Natural killer cell treated with Interleukin-12 subunit alpha and Interleukin-12 subunit beta and Interleukin-15 and Interleukin-18, amount 100 ng/mL, for 72 hours (primary cell): ENCODE results near the gene OPA1. TPM values are rescaled to one million over a fixed set of nuclear protein-coding genes. Genes with fewer than 3 reads are reported as not detected.
A peak's percentile ranks its signal among the peaks of the same experiment; 100 is the strongest.

ENCODE experiments used
- ATAC-seq, 2 donors: fragments of 150-1000 bp; cut with Tn5 transposase in 1 of 2; sonication (Bioruptor Pico), chemical (Tn5 transposase) in 1 of 2; 2 replicates each; pipeline ENCODE4 v1.10.0; 2021
- DNase-seq: peaks from one replicate; pipeline ENCODE4 v3.0.0; 2022; ENCODE audit warnings: low spot score
- H3K27ac Mint-ChIP-seq, 2 donors: 1 replicate in 1 of 2; 2 replicates in 1 of 2; pipeline ENCODE4 v1.8.0; 2022; ENCODE audit warnings: mixed read lengths in 2 of 2, mild to moderate bottlenecking in 1 of 2, moderate library complexity in 1 of 2
- H3K27me3 Mint-ChIP-seq, 2 donors: 1 replicate in 1 of 2; 2 replicates in 1 of 2; pipeline ENCODE4 v1.8.0; 2022; ENCODE audit warnings: mixed read lengths in 2 of 2
- H3K36me3 Mint-ChIP-seq: one replicate; pipeline ENCODE4 v1.8.0; 2022; ENCODE audit warnings: mixed read lengths
- H3K4me1 Mint-ChIP-seq, 2 donors: 1 replicate in 1 of 2; 2 replicates in 1 of 2; pipeline ENCODE4 v1.8.0; 2022; ENCODE audit warnings: low read depth in 2 of 2, mixed read lengths in 2 of 2, mild to moderate bottlenecking in 1 of 2
- H3K4me3 Mint-ChIP-seq: one replicate; pipeline ENCODE4 v1.8.0; 2022; ENCODE audit warnings: mixed read lengths
- H3K9me3 Mint-ChIP-seq: 2 replicates; pipeline ENCODE4 v1.8.0; 2022; ENCODE audit warnings: mixed read lengths
- total RNA-seq, 2 donors: library from RNA; stranded (reverse); gene quantifications; one replicate each; pipeline ENCODE4 v1.2.3, GENCODE V29; 2022

OPA1 gene, protein sequence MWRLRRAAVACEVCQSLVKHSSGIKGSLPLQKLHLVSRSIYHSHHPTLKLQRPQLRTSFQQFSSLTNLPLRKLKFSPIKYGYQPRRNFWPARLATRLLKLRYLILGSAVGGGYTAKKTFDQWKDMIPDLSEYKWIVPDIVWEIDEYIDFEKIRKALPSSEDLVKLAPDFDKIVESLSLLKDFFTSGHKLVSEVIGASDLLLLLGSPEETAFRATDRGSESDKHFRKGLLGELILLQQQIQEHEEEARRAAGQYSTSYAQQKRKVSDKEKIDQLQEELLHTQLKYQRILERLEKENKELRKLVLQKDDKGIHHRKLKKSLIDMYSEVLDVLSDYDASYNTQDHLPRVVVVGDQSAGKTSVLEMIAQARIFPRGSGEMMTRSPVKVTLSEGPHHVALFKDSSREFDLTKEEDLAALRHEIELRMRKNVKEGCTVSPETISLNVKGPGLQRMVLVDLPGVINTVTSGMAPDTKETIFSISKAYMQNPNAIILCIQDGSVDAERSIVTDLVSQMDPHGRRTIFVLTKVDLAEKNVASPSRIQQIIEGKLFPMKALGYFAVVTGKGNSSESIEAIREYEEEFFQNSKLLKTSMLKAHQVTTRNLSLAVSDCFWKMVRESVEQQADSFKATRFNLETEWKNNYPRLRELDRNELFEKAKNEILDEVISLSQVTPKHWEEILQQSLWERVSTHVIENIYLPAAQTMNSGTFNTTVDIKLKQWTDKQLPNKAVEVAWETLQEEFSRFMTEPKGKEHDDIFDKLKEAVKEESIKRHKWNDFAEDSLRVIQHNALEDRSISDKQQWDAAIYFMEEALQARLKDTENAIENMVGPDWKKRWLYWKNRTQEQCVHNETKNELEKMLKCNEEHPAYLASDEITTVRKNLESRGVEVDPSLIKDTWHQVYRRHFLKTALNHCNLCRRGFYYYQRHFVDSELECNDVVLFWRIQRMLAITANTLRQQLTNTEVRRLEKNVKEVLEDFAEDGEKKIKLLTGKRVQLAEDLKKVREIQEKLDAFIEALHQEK
- total RNA-seq: 10 to 100 TPM; 62.3 to 84.6 TPM

DNA sequence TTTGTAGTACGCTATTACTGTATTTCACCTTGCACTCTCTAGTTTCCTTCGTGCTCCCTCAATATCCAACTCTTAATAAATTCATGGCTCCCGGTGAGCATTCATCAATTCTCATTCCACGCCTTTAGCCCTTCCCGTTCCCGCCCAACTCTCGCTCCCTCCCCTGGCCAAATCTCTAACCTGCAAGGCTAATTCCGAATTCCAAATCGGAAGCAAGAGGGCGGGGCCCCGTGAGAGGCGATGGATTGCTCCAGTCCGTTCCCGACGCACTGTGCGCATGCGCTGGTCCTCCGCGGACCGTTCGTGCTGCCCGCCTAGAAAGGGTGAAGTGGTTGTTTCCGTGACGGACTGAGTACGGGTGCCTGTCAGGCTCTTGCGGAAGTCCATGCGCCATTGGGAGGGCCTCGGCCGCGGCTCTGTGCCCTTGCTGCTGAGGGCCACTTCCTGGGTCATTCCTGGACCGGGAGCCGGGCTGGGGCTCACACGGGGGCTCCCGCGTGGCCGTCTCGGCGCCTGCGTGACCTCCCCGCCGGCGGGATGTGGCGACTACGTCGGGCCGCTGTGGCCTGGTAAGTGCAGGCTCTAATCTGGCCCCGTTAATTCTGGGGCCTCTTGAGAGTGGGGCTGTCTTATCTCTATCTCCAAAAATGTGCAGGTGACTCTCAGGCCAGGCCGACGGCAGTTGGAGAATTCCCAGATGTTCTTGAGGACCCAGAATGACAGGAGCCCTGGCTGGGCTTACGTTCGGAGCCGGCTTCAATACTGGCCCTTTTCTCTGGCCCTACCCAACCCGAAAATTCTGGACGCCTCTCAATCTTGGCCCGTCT, at the start of gene OPA1:
TSS of gene OPA1 (plus strand) at position 368 of the 827 bp plus-strand sequence. CDS start at position 538, 170 bp downstream.
- peaks cover 16% of the 10 kb centered on the region for H3K36me3 Mint-ChIP-seq
- no peaks in the 10 kb centered on the region for H3K27me3 Mint-ChIP-seq

DNA sequence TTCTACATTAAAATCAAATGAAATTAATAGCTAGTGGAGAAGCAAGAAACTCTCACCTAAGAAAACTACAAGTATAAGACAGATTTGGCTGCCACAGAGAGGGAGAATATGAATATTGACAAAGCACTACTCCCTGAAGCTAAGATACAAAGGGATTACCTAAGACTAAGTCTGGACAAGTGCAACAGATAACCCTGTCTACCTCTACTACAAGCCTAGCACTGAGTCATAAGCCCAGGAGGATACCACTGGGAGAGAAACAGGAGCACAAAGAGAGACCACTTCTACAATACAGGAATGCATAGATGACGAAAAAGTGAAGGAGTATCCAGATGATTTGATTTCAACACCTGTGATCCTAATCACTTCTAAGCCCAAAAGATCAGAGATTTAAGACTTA, 48.7 kb upstream of the OPA1 start:
- no peak for ATAC-seq
- Mint-ChIP-seq H3K27ac (no peak overlapping the region), H3K36me3 (peaks cover 4% of the 10 kb centered on the region), H3K9me3 (peaks cover 8% of the 10 kb centered on the region), H3K4me3 (no peak overlapping the region), H3K4me1 (no peaks in the 10 kb centered on the region), H3K27me3 (peaks cover 0 to 10% of the 10 kb centered on the region in 2 donors)
- DNase-seq: no peak

More for the DNA sequence above, at the start of gene OPA1:
- H3K27ac Mint-ChIP-seq: peak within 1 kb of the TSS; percentile 95 to 97
- H3K9me3 Mint-ChIP-seq: no peaks in the 10 kb centered on the region
- peak within 1 kb of the TSS; percentile 98 for H3K4me3 Mint-ChIP-seq
- peak; percentile 97 for DNase-seq
- ATAC-seq: peak; percentile 98 to 99
- peaks cover 20 to 45% of the 10 kb centered on the region in 2 donors for H3K4me1 Mint-ChIP-seq

DNA sequence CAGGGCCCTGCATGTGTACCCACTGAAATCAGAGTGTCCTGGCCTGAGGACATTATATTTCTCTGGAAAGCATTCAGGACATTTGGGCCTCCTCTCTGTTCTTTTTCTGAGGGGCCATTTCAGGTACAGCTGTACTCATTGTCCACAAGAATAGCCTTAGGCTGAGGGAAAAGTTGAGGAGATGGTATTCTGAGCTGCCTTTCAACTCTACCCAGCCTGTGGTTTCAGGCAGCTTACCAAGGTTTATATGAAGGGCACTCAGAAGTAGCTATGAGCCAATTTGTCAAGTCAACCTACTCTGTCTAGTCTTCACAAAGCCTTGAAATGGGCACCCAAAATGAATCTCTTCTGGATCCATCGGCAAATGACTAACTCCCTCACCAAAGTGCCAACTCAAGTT, 47.7 kb upstream of the OPA1 start:
- H3K4me1 Mint-ChIP-seq: no peaks in the 10 kb centered on the region
- no peak for ATAC-seq
- H3K27ac Mint-ChIP-seq: no peak overlapping the region

DNA sequence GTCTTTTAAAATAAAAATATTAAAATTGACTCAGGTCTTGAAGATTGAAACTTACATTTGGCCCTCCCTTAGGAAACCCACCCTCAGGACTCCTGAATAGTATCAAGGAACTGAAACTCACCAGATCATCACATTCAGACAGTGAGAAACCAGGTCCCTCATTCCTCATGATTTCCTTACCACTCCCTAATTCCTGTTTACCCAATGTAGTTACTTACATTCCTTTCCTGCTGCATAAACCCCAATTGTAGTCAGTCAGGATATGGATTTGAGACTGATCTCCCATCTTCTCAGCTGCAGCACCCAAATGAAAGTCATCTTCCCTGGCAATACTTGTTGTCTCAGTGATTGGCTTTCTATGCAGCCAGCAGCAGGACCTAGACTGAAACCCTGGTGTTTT, 46.9 kb upstream of the OPA1 start:
- no peak overlapping the region for H3K4me3 Mint-ChIP-seq
- peaks cover 4% of the 10 kb centered on the region for H3K36me3 Mint-ChIP-seq
- peaks cover 8% of the 10 kb centered on the region for H3K9me3 Mint-ChIP-seq
- H3K4me1 Mint-ChIP-seq: no peaks in the 10 kb centered on the region
- H3K27ac Mint-ChIP-seq: no peak overlapping the region
- peaks cover 0 to 10% of the 10 kb centered on the region in 2 donors for H3K27me3 Mint-ChIP-seq
- ATAC-seq (no peak), DNase-seq (no peak)

More for the DNA sequence above, 47.7 kb upstream of the OPA1 start:
- Mint-ChIP-seq H3K9me3 (peaks cover 8% of the 10 kb centered on the region), H3K4me3 (no peak overlapping the region), H3K36me3 (peaks cover 4% of the 10 kb centered on the region), H3K27me3 (peaks cover 0 to 10% of the 10 kb centered on the region in 2 donors)
- DNase-seq: no peak

DNA sequence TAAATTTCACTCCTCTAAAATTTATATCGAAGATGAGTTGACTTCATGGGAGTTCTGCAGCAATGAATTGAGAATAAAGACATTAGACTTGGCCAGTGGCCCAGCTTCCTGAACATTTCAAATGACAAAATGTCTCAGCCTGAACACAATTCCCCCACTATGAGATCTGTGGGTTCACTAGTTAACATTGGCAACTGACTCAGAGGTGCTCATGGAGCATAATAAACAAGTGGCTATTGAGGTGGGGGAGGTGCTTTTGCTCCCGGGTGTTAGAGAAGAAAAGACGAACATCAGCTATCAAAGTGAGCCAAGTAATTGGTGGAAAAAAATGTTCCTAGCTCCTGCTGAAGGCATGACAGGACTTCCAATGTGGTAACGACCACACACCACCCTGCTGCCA, 44.6 kb upstream of the OPA1 start:
- Mint-ChIP-seq H3K27me3 (peaks cover 0 to 10% of the 10 kb centered on the region in 2 donors), H3K36me3 (peaks cover 4% of the 10 kb centered on the region), H3K27ac (no peak overlapping the region), H3K4me3 (no peak overlapping the region), H3K9me3 (peaks cover 8% of the 10 kb centered on the region), H3K4me1 (no peaks in the 10 kb centered on the region)
- no peak for DNase-seq
- no peak for ATAC-seq

DNA sequence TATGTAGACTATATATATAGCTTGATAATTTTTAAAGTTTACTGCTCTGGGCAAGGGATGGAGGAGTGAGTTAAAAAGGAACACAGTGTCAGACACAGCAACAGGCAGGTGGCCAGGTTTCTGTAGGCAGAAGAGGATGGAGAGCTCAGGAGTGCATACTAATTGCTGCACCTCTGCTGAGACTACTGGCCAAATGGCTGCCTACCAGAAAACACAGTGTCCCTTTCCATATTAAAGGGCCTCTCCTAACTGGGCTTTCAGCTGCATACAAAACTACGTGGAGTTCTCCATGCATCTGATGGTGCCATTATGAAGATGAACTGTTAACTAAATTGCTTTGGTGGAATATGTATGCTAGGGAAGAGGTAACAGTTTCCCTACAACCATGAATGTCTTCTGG, 40.1 kb upstream of the OPA1 start:
- no peak overlapping the region for H3K4me3 Mint-ChIP-seq
- H3K27me3 Mint-ChIP-seq: no peaks in the 10 kb centered on the region
- H3K9me3 Mint-ChIP-seq: no peaks in the 10 kb centered on the region
- no peak overlapping the region for H3K27ac Mint-ChIP-seq
- DNase-seq (no peak), ATAC-seq (no peak)
- H3K36me3 Mint-ChIP-seq: no peaks in the 10 kb centered on the region
- no peaks in the 10 kb centered on the region for H3K4me1 Mint-ChIP-seq

DNA sequence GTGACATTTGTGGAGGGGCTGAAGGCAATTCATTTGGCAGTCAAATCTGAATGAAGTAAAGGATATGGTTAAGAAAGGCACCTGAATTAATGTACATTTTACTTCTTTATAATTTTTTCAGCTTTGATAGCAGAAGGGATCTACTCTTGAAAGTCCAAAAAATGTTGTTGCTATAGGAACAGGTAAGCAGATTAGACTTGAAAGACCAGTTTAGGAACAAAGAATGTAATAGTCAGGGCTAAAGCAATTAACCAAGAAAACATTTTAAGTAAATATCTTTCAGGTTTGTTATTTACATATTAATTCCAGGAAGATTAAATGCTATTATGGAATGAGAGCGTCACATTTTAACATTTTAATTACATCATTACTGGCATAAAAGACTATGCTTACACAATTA, 39.4 kb upstream of the OPA1 start:
- no peak overlapping the region for H3K27ac Mint-ChIP-seq
- no peaks in the 10 kb centered on the region for H3K36me3 Mint-ChIP-seq
- H3K9me3 Mint-ChIP-seq: no peaks in the 10 kb centered on the region
- H3K27me3 Mint-ChIP-seq: no peaks in the 10 kb centered on the region
- no peak overlapping the region for H3K4me3 Mint-ChIP-seq
- DNase-seq (no peak), ATAC-seq (no peak)
- H3K4me1 Mint-ChIP-seq: no peaks in the 10 kb centered on the region

DNA sequence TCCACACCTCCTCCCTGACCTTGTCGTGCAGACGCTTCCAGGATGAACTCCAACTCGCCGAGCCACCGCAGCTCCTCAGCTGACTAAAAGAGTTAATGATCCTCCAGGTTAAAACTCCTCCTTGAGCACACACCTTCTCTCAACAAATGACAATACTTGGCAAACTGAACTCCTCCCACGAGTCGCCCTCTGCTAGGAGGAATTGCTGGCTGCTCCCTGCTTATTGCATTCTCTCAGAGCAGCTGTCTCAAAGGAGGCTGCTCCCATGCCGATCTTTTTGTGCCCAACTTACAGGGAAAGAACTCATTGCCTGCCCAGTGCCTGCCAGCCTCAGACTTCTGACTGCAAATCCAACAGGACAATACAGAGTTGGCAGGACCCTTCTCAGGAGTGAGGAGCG, 38.2 kb upstream of the OPA1 start, which contains the start of gene ATP13A4:
TSS of gene ATP13A4 (minus strand) at position 85 of the 400 bp plus-strand sequence. CDS start 96 bp downstream, outside the sequence.
- no peak within 1 kb of the TSS for H3K27ac Mint-ChIP-seq
- DNase-seq (no peak), ATAC-seq (no peak)
- no peaks in the 10 kb centered on the region for H3K9me3 Mint-ChIP-seq
- H3K4me1 Mint-ChIP-seq: no peaks in the 10 kb centered on the region
- H3K27me3 Mint-ChIP-seq: no peaks in the 10 kb centered on the region
- no peaks in the 10 kb centered on the region for H3K36me3 Mint-ChIP-seq
- H3K4me3 Mint-ChIP-seq: no peak within 1 kb of the TSS

DNA sequence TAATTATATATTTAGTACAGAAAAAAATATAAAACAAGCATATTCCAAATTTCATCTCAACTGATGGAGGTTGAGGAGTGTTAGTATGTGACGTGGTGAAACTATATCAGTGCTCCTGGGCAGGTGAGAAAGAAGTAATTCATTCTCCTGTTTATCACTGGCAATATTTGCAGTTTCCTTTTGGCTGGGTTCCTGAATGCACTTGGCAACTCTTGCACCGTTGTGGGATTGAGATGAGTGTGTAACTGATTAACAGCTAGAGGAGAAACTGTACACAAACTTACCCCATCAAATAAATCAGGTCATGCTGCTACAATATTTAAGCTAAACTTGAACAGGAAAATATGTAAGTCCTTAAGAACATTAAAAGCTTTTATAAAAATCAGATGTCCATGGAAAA, 36.2 kb upstream of the OPA1 start:
- ATAC-seq (no peak), DNase-seq (no peak)
- Mint-ChIP-seq H3K4me3 (no peak overlapping the region), H3K36me3 (no peaks in the 10 kb centered on the region), H3K27me3 (no peaks in the 10 kb centered on the region), H3K9me3 (no peaks in the 10 kb centered on the region), H3K27ac (no peak overlapping the region), H3K4me1 (no peaks in the 10 kb centered on the region)

DNA sequence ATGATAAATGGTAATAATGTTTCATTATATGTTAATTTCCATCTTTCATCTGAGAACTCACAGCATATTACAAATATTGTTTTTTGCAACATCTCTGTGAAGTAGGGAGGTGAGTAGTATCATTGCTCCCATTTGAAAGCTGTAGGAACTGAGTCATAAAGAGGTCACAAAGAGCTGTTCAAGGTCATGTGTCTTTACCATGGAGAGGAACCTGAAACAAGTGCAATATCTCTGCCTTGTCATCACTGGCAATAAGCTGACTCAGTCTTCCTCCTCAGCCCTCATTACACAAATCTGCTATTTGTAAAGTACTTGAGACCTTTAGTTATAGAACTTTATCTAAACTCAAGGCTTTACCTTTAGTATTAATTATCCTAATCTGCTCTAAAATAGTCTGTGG, 33.9 kb upstream of the OPA1 start:
- DNase-seq (no peak), ATAC-seq (peak; percentile 50 to 71)
- Mint-ChIP-seq H3K36me3 (no peaks in the 10 kb centered on the region), H3K4me3 (no peak overlapping the region), H3K4me1 (no peaks in the 10 kb centered on the region), H3K27ac (no peak overlapping the region), H3K9me3 (no peaks in the 10 kb centered on the region), H3K27me3 (no peaks in the 10 kb centered on the region)

DNA sequence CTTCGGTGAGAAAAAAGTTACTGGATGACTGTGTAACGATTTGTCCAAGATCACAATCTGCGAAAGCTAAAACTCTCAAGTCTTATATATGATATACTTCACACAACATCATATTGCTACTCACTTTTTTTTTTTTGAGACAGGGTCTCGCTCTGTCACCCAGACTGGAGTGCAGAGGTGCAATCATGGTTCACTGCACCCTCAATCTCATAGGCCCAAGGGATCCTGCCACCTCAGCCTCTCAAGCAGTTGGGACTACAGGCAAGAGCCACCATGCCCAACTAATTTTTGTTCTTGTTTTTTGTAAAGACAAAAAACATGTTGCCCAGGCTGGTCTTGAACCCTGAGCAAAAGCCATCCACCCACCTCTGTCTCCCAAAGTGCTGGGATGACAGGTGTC, 32.9 kb upstream of the OPA1 start:
- ATAC-seq (no peak), DNase-seq (no peak)
- Mint-ChIP-seq H3K4me3 (no peak overlapping the region), H3K27ac (no peak overlapping the region), H3K4me1 (no peaks in the 10 kb centered on the region), H3K36me3 (no peaks in the 10 kb centered on the region), H3K9me3 (no peaks in the 10 kb centered on the region), H3K27me3 (no peaks in the 10 kb centered on the region)

DNA sequence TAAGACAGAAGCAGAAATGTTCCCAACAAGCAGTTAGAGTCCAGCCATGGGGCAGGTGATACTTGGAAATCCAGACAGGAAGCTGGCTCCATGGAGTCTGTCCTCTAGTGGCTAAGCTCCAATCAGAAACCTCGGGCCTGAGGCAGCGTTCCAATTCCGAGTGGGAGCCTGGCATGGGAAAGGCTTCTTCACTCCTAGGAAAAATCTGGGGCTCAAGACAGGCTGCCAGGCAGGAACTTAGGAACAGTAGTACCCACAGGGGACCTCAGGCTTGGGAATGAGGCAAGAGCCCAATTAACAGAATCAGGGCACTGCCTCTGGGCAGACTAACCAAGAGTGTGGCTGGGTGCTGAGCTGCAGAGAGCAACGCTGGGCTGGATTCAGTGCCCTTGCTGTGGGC, 32.1 kb upstream of the OPA1 start:
- Mint-ChIP-seq H3K4me3 (no peak overlapping the region), H3K27ac (no peak overlapping the region), H3K9me3 (no peaks in the 10 kb centered on the region), H3K36me3 (no peaks in the 10 kb centered on the region), H3K4me1 (no peaks in the 10 kb centered on the region), H3K27me3 (no peaks in the 10 kb centered on the region)
- DNase-seq: no peak
- peak in 1 of 2 donors; percentile 48 for ATAC-seq

DNA sequence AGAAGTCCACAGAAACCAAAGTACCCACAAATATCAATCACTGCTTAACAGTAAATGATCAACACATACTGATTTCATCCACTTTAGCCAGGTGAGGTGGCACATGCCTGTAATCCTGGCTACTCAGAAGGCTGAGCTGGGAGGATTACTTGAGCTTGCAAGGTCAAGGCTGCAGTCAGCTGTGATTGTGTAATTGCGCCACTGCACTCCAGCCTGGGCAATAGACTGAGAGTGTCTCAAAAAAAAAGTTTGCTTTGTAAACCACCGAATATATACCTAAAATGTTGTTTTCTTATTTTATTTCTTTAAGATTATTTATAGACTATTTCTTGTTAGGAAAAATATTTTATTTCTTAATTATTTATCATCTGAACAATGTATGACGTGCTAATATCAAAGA, 29.6 kb upstream of the OPA1 start:
- H3K4me3 Mint-ChIP-seq: no peak overlapping the region
- no peaks in the 10 kb centered on the region for H3K4me1 Mint-ChIP-seq
- no peaks in the 10 kb centered on the region for H3K9me3 Mint-ChIP-seq
- H3K27me3 Mint-ChIP-seq: peaks cover 0 to 3% of the 10 kb centered on the region in 2 donors
- H3K27ac Mint-ChIP-seq: no peak overlapping the region
- ATAC-seq (no peak), DNase-seq (no peak)
- H3K36me3 Mint-ChIP-seq: no peaks in the 10 kb centered on the region
